Measurements from ENCODE around the gene SLC25A21. TPM values are rescaled to one million over a fixed set of nuclear protein-coding genes. Genes with fewer than 3 reads are reported as not detected.

The SLC25A21 gene
- total and polyA plus RNA-seq, 2 experiments from 2014 or later = 10.6 to 12.1 TPM

GRCh38 chr14:36682338-36682737 is 490.1 kb downstream of the SLC25A21 start (continued):
- TF ChIP-seq ZNF462 (CRISPR knock-in tag; IDR thresholded peaks at IDR 0.05) = no peak
- TF ChIP-seq POLR2AphosphoS5 (IDR thresholded peaks at IDR 0.05; ENCODE audit: low read depth) = no peak
- TF ChIP-seq, protein P1, sequence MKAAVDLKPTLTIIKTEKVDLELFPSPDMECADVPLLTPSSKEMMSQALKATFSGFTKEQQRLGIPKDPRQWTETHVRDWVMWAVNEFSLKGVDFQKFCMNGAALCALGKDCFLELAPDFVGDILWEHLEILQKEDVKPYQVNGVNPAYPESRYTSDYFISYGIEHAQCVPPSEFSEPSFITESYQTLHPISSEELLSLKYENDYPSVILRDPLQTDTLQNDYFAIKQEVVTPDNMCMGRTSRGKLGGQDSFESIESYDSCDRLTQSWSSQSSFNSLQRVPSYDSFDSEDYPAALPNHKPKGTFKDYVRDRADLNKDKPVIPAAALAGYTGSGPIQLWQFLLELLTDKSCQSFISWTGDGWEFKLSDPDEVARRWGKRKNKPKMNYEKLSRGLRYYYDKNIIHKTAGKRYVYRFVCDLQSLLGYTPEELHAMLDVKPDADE (IDR thresholded peaks at IDR 0.05) = no peak
- no peak for TF ChIP-seq EZH2 (IDR thresholded peaks at IDR 0.05; ENCODE audit: low read depth, unreplicated experiment)
- TF ChIP-seq JUNB (IDR thresholded peaks at IDR 0.05; ENCODE audit: unreplicated experiment) = no peak

DNA sequence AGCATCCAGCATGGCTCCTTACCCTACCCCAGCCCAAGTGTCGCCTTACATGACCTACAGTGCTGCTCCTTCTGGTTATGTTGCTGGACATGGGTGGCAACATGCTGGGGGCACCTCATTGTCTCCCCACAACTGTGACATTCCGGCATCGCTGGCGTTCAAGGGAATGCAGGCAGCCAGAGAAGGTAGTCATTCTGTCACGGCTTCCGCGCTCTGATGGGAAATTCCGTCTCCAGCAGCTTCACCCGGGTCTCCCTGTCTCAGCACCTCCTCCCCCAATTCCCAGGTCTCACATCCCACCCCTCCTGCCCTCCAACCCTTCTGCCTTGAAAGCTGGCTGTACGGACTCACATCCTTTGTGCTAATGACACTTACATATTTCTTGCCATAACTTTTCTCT is 496.2 kb downstream of the SLC25A21 start:
- H2AFZ ChIP-seq = no peak overlapping the region
- no peaks in the 10 kb centered on the region for H3K79me2 ChIP-seq (replicated peaks; ENCODE audit: insufficient read depth)
- H3K27ac ChIP-seq (ENCODE audit: low read depth) = no peak overlapping the region
- no peak overlapping the region; the same call in 1 of the 2 replicates for H3K27ac Mint-ChIP-seq
- no peaks in the 10 kb centered on the region for H3K9me3 Mint-ChIP-seq
- H3F3A ChIP-seq (replicated peaks; ENCODE audit: low read depth) = no peaks in the 10 kb centered on the region
- DNase-seq (ENCODE audit: low spot score) (peak; percentile 80), ATAC-seq (peak; percentile 96)
- H3K27me3 Mint-ChIP-seq (ENCODE audit: insufficient read depth, low read depth, poor library complexity) = peaks cover 6% of the 10 kb centered on the region
- peak overlapping the region; percentile 59 for H3K4me3 Mint-ChIP-seq
- no peaks in the 10 kb centered on the region for H3K36me3 Mint-ChIP-seq (ENCODE audit: low read depth)
- H3K4me1 Mint-ChIP-seq = peaks cover 36% of the 10 kb centered on the region
- peak overlapping the region; percentile 53 for H3K4me2 ChIP-seq
- H3K4me1 ChIP-seq (ENCODE audit: insufficient read depth) = peaks cover 37% of the 10 kb centered on the region
- H3K36me3 ChIP-seq (ENCODE audit: insufficient read depth) = no peaks in the 10 kb centered on the region
- no peaks in the 10 kb centered on the region for H4K20me1 ChIP-seq (replicated peaks; ENCODE audit: insufficient read depth)
- no peak for TF ChIP-seq REST (IDR thresholded peaks at IDR 0.05; ENCODE audit: unreplicated experiment)
- no peak for TF ChIP-seq ZNF114 (CRISPR knock-in tag; IDR thresholded peaks at IDR 0.05)
- no peak for TF ChIP-seq EZH2phosphoT487 (IDR thresholded peaks at IDR 0.05; ENCODE audit: unreplicated experiment)
- TF ChIP-seq, protein P1 (IDR thresholded peaks at IDR 0.05) = no peak
- TF ChIP-seq EZH2 (IDR thresholded peaks at IDR 0.05; ENCODE audit: low read depth, unreplicated experiment) = no peak
- TF ChIP-seq JUNB (IDR thresholded peaks at IDR 0.05; ENCODE audit: unreplicated experiment) = no peak
- no peak for TF ChIP-seq ZNF331 (CRISPR knock-in tag; IDR thresholded peaks at IDR 0.05; ENCODE audit: low read depth)
- no peak for TF ChIP-seq NANOG (IDR thresholded peaks at IDR 0.05; ENCODE audit: borderline replicate concordance)
- TF ChIP-seq CREB1 (CRISPR knock-in tag; IDR thresholded peaks at IDR 0.05; ENCODE audit: low read depth) = no peak
- no peak for TF ChIP-seq POLR2AphosphoS5 (IDR thresholded peaks at IDR 0.05; ENCODE audit: low read depth)
- no peaks in the 10 kb centered on the region for H3K9me2 ChIP-seq (ENCODE audit: insufficient read depth)
- peak overlapping the region; percentile 14 for H3K4me3 ChIP-seq
- H3K27me3 ChIP-seq (ENCODE audit: insufficient read depth) = peaks cover 8% of the 10 kb centered on the region

All from GM23338 (cell line).